Gastroesophageal sphincter (tissue), 4 donors: ENCODE data around the gene ABI3BP. TPM values are rescaled to one million over a fixed set of nuclear protein-coding genes. Genes with fewer than 3 reads are reported as not detected.

Experiments
- ATAC-seq: fragments of 150-250 bp; one replicate; pipeline ENCODE4 v1.9.1; 2016; ENCODE audit warnings: mild to moderate bottlenecking, moderate library complexity
- H3K27ac ChIP-seq, 4 donors: fragments of 200-600 bp; sonication (generic) in 3 of 4; 1 replicate in 3 of 4; 2 replicates in 1 of 4; pipeline ENCODE4 v1.5.1; 2016 to 2019
- H3K27me3 ChIP-seq: fragments of 200-600 bp; sonication (generic); one replicate; pipeline ENCODE4 v1.5.1; 2019
- H3K36me3 ChIP-seq, 2 donors: fragments of 200-600 bp; sonication (generic); one replicate each; pipeline ENCODE4 v1.5.1; 2019; ENCODE audit warnings: control low read depth in 1 of 2
- H3K4me1 ChIP-seq, 3 donors: fragments of 200-600 bp; sonication (generic); 1 replicate in 2 of 3; 2 replicates in 1 of 3; pipeline ENCODE4 v1.5.1; 2016 to 2019; ENCODE audit warnings: control low read depth in 2 of 3
- H3K4me3 ChIP-seq, 2 donors: fragments of 200-600 bp; sonication (generic); one replicate each; pipeline ENCODE4 v1.5.1; 2019; ENCODE audit warnings: mild to moderate bottlenecking in 1 of 2, moderate library complexity in 1 of 2
- H3K9me3 ChIP-seq, 3 donors: fragments of 200-600 bp; sonication (generic); one replicate each; pipeline ENCODE4 v1.5.1; 2017 to 2019; ENCODE audit warnings: control low read depth in 2 of 3
- EP300 ChIP-seq: sonication (generic); formaldehyde crosslinking; IDR thresholded peaks from one replicate; pipeline ENCODE4 v1.6.1; 2017; ENCODE audit warnings: antibody characterized with exemption, mild to moderate bottlenecking
- POLR2A ChIP-seq, 2 donors: fragments of 450-650 bp; IDR thresholded peaks; one replicate each; pipeline ENCODE4 v1.6.1; 2017; ENCODE audit warnings: antibody characterized with exemption in 2 of 2, mild to moderate bottlenecking in 2 of 2, moderate library complexity in 1 of 2
- POLR2AphosphoS5 ChIP-seq: sonication (generic); formaldehyde crosslinking; IDR thresholded peaks from one replicate; pipeline ENCODE4 v1.6.1; 2017; ENCODE audit warnings: antibody characterized with exemption
- WGBS, 2 donors: methylation state at CpG; one replicate each; pipeline ENCODE4 v1.1.5; 2018; ENCODE audit warnings: low coverage in 1 of 2; 5-methylcytosine and 5-hydroxymethylcytosine counted together
- total RNA-seq, 4 donors: library from RNA; depleted of rRNA; stranded (reverse); fragments of >200 nt; gene quantifications; one replicate each; pipeline ENCODE4 v1.1.0, GENCODE V29; 2016
- TF ChIP-seq, protein P1 (sequence below), 4 experiments: fragments of 200-600 bp in 2 of 4; fragments of 450-650 bp in 2 of 4; sonication (generic) in 1 of 4; IDR thresholded peaks; one replicate each; pipeline ENCODE4 v1.5.1; 2017 to 2019; ENCODE audit warnings: antibody characterized with exemption in 4 of 4, mild to moderate bottlenecking in 2 of 4, moderate library complexity in 2 of 4

ABI3BP gene
- total RNA-seq, 4 donors from 2014 or later: 59.6 to 158 (median 99.9) TPM

DNA sequence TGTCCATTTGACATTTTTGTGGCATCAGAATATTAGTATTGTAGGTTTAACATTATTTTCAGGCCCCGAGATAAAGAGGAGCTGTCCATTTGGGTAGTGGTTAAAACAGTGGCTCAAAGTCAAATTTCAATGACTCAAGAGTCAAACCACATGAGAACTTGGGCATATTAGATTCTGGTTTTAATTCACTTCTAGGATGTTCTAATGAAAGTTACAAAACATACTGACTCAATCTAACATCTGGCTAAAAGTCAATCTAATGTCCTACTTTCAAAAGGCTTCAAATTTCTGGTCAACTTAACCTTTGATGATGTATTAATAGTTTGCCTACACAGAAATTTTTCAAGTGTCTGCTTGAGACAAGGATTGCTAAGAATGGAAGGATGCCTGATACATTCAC lies 112.4 kb downstream of the ABI3BP start:
- Histone ChIP-seq H3K4me3 (no peak overlapping the region), H3K4me1 (peaks cover 6 to 27% (median 10%) of the 10 kb centered on the region in 3 donors), H3K36me3 (peaks cover 0 to 5% of the 10 kb centered on the region in 2 donors), H3K9me3 (no peaks in the 10 kb centered on the region), H3K27me3 (no peaks in the 10 kb centered on the region), H3K27ac (peak overlapping the region in 3 of 4 donors; percentile 49 to 66 (median 58))
- no peak for TF ChIP-seq POLR2AphosphoS5
- no peak for TF ChIP-seq POLR2A (IDR thresholded peaks at IDR 0.05)
- TF ChIP-seq, protein P1, sequence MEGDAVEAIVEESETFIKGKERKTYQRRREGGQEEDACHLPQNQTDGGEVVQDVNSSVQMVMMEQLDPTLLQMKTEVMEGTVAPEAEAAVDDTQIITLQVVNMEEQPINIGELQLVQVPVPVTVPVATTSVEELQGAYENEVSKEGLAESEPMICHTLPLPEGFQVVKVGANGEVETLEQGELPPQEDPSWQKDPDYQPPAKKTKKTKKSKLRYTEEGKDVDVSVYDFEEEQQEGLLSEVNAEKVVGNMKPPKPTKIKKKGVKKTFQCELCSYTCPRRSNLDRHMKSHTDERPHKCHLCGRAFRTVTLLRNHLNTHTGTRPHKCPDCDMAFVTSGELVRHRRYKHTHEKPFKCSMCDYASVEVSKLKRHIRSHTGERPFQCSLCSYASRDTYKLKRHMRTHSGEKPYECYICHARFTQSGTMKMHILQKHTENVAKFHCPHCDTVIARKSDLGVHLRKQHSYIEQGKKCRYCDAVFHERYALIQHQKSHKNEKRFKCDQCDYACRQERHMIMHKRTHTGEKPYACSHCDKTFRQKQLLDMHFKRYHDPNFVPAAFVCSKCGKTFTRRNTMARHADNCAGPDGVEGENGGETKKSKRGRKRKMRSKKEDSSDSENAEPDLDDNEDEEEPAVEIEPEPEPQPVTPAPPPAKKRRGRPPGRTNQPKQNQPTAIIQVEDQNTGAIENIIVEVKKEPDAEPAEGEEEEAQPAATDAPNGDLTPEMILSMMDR (IDR thresholded peaks at IDR 0.05): no peak
- TF ChIP-seq EP300: no peak
- ATAC-seq: peak; percentile 59
- WGBS, 2 donors: 56 to 63% methylated on average over 1 of the region's 1 CpG

DNA sequence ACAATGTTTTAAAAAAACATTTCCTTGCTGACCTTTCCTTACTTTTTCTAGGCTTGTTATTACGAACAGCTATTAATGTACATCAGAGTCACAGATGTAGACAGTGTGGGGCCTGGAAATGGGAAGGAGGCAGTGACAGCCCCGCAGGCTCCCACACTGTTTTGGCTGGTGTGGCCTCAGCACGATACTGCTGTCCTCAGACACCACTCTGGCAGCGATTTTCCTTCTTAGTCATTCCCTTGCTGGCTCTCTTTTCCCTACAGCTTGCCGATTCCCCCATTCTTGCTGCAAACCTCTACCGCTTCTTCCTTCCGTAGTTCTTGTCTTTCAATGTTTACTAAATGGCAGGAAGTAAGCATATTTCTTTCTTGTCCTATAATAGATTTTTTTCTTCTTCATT lies 113.1 kb downstream of the ABI3BP start:
- H3K4me1 ChIP-seq: peaks cover 6 to 34% (median 12%) of the 10 kb centered on the region in 3 donors
- peak overlapping the region; percentile 58 to 66 (median 62) for H3K27ac ChIP-seq
- ATAC-seq: peak; percentile 64
- WGBS, 2 donors: 23 to 54% methylated on average over 7 of the region's 7 CpGs
- no peak overlapping the region for H3K4me3 ChIP-seq
- TF ChIP-seq POLR2A (IDR thresholded peaks at IDR 0.05) (no peak), POLR2AphosphoS5 (no peak), EP300 (no peak)
- TF ChIP-seq, protein P1 (IDR thresholded peaks at IDR 0.05): no peak
- no peaks in the 10 kb centered on the region for H3K27me3 ChIP-seq
- no peaks in the 10 kb centered on the region for H3K9me3 ChIP-seq
- H3K36me3 ChIP-seq: peaks cover 0 to 4% of the 10 kb centered on the region in 2 donors

DNA sequence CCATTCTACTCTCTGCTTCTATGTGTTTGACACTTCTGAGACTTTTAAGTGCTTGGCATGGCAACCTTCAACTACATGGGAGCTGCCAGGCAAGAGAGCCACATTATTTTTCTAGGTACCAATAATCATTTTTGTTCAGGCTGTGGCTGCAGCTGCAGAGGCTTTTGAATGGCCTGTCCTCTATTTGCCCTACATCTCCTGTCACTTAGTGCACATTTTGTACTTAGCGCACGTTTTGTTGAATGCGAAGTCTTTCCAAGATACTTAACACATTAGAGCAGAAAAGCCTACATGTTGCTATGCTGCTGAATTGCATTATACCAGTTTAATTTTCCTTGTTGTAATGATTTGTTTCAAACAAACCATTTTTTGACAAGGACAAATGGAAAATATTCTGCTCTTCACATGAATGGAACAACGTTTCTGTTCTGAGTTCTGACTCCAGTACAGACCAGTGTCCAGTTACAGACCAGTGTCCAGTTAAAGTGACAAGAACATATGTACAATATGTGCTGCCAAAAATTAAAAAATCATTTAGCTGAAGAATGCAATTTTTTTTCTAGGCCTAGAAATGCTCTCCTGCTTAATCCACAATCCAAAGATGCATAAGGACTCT lies 113.9 kb downstream of the ABI3BP start:
- TF ChIP-seq POLR2AphosphoS5 (peak; percentile 47), POLR2A (IDR thresholded peaks at IDR 0.05) (no peak), EP300 (no peak)
- TF ChIP-seq, protein P1 (IDR thresholded peaks at IDR 0.05): no peak
- no peaks in the 10 kb centered on the region for H3K36me3 ChIP-seq
- peaks cover 6 to 40% (median 14%) of the 10 kb centered on the region in 3 donors for H3K4me1 ChIP-seq
- H3K4me3 ChIP-seq: no peak overlapping the region
- WGBS, 2 donors: 35 to 46% methylated on average over 4 of the region's 4 CpGs
- no peak for ATAC-seq
- no peaks in the 10 kb centered on the region for H3K27me3 ChIP-seq
- H3K9me3 ChIP-seq: no peaks in the 10 kb centered on the region
- peak overlapping the region; percentile 58 to 66 (median 62) for H3K27ac ChIP-seq

DNA sequence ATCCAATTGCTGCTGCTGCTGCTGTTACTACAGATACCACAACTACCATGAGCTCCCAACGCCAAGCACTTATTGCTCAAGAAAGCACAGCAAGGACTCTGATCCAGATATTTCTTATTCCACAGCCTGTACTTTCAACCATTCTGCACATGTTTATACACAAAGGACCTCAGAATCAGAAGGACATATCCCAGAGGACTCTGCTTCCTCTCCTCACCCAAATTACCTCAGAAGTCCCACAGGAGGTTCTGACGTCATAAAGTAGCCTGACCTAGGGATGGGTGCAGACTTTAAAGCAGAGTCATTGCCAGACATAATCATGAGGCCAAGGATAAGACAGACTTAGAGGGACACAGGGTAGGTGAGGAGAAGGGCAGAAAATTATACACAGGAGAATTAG lies 115.9 kb downstream of the ABI3BP start:
- H3K4me1 ChIP-seq: peaks cover 6 to 40% (median 14%) of the 10 kb centered on the region in 3 donors
- H3K36me3 ChIP-seq: peaks cover 0 to 5% of the 10 kb centered on the region in 2 donors
- H3K27me3 ChIP-seq: no peaks in the 10 kb centered on the region
- H3K4me3 ChIP-seq: no peak overlapping the region
- H3K9me3 ChIP-seq: no peaks in the 10 kb centered on the region
- TF ChIP-seq POLR2AphosphoS5 (no peak), EP300 (no peak), POLR2A (IDR thresholded peaks at IDR 0.05) (no peak)
- TF ChIP-seq, protein P1 (IDR thresholded peaks at IDR 0.05): no peak
- no peak for ATAC-seq
- no peak overlapping the region for H3K27ac ChIP-seq
- WGBS, 2 donors: 69 to 100% methylated on average over 1 to 2 of the region's 2 CpGs

DNA sequence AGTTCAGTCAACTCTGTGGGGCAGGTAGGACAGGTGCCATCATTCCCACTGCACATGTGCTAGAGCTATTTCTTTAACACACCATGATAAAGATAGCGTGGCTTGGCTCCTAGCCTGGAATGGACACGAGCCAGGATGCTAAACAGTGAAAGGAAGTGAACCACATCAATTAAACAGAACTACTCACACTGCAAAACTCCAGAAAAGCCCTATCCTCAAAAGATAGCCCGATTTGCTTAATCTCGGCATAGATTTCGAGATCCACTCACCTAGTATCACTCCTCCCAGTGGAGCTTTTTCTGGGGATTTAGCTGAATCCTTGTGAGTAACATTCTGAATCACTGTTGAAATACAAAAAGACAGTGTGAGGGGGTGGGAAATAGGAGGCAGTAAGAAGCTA lies 118.0 kb downstream of the ABI3BP start:
- H3K27me3 ChIP-seq: no peaks in the 10 kb centered on the region
- no peak overlapping the region for H3K4me3 ChIP-seq
- no peak overlapping the region for H3K27ac ChIP-seq
- peaks cover 0 to 9% of the 10 kb centered on the region in 2 donors for H3K36me3 ChIP-seq
- ATAC-seq: no peak
- WGBS, 2 donors: 0 to 9% methylated on average over 4 to 5 of the region's 5 CpGs
- no peak for TF ChIP-seq POLR2A (IDR thresholded peaks at IDR 0.05)
- TF ChIP-seq, protein P1 (IDR thresholded peaks at IDR 0.05): no peak
- H3K9me3 ChIP-seq: no peaks in the 10 kb centered on the region
- peaks cover 6 to 33% (median 14%) of the 10 kb centered on the region in 3 donors for H3K4me1 ChIP-seq
